ENCODE results near the gene FASLG.
"Not testable (repeated sequence)": the region's sequence is repeated elsewhere in the genome, so short reads cannot be mapped to it uniquely, and the experiment has no call there.

Gene FASLG

DNA sequence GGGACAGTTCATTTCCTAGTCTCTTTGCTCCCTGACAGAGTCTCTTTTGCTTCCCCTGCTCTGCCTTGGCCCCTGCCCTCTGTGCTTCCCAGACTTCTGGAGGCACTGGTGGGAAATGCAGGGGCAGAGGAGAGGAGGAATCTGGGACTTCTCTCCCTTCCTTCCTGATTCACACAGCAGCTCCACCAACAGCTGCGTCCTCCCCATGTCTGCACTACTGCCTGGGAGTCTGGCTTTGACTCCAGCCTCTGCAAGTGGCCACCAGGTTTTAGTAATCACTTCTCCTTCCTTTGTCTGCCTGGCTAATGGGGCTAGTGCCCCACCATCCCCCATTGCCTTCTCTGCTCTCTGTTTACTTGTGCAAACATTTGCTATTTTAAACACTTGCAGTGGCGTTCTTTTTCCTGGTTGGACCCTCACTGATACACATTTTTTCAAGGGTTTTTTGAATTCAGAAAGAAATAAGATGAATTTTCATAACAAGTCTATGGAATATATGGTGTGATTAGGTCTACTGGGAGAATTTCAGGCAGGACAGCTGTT lies 21.9 kb downstream of the FASLG start:
- DNase-seq (ENCODE audit: low read depth in 2 of 3, low spot score in 1 of 3) = no peak

DNA sequence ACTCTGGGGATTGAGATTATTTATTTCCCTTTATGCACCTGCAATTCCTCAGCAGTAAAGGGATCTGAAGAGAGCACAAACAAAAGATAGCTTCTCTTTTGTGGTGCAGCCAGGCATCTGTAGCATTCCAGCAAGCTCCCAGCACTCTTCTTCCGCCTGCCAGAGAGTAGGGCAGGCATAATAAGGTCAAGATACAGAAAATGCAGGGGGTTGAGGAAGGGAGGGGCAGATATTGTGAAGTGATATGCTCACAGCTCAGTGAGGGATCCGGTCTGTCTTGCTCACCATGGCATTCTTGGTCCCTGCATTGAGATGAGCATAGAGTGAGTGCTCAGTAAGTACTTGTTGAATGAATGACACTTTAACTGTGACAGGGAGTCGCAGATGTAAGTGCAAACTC lies 23.9 kb downstream of the FASLG start:
- DNase-seq (ENCODE audit: low read depth in 2 of 3, low spot score in 1 of 3) = no peak

DNA sequence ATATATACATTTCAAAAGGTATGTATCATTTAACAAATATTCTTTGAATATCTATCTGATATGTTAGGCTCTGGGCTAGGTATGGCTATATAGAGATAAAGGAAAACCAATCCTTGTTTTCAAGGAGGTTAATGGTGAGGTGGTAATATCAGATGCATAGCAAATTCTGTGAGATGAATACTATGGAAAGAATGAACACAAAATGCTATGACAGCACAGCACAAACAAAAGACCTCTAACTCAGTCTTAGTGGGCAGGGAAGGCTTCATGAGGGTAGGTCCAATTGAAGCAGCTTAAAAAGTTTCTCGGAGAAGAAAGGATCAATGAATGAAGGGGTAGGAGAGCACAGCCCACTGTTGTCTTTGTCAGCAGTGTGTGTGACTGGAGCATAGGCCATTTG lies 27.2 kb downstream of the FASLG start:
- no peak for DNase-seq (ENCODE audit: low read depth in 2 of 3, low spot score in 1 of 3)

DNA sequence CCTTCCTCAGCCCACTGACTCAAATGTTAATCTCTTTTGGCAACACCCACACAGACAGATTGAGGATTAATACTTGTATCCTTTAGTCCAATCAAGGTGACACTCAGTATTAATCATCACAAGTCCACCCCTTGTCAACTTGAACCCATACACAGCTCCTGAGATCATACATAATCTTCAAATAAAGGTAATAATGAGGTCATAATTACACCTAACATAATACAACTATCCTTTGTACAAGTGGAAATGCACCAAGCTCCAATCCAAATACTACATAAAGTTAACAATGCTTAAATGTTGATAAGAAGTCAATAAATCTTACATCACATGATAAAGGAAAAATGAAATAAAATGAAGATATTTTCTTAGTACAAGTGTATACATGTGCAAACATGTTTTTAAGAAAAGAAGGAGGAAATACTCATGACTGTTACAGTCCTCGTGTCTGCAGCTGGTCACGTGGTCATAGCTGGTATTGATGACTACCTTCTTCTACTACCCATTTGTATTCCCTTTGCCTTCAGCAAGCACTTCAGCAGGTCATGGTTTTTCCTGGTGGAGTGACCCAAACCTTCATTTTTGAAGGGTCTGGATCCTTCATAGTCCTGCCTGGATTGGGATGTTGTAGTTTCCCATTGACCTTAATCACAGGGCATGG lies 29.7 kb downstream of the FASLG start:
- DNase-seq (ENCODE audit: low read depth in 2 of 3, low spot score in 1 of 3) = not testable (repeated sequence)

DNA sequence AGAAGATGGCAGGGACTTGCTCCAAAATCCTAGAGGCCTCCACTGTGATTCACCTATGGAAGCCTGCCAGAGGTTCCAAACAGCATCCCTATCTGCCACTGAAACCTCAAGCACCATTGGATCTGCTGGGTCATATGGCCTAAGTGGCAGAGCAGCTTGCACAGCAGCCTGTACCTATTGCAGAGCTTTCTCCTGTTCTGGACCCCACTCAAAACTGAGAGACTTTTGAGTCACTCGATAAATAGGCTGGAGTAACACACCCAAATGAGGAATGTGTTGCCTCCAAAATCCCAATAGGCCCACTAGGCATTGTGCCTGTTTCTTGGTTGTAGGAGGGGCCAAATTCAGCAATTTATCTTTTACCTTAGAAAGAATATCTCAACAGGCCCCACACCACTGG lies 32.0 kb downstream of the FASLG start:
- not testable (repeated sequence) for DNase-seq (ENCODE audit: low read depth in 2 of 3, low spot score in 1 of 3)

DNA sequence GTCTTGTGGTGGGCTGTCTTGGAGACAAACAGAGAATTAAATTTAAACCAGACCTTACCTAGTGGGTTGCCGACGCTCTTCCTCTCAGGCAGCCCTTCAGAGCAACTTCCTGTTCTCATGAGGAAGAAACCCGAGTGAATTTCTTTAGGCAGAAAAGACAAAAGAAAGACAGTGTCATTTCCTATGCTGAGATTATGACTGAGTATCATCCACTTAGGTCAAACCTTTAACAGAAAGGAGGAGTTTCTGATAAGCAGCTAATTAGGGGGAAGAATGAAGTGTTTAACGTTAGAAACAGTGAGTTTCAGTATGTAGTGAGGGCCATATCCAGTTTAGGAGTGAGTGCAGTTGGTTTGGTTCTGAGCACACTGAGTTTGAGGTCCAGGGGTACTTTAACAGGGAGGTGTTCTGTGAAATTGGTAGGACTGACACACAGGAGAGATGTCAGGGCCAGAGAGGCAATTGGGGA lies 38.7 kb downstream of the FASLG start:
- DNase-seq (ENCODE audit: low read depth in 2 of 3, low spot score in 1 of 3) = no peak

DNA sequence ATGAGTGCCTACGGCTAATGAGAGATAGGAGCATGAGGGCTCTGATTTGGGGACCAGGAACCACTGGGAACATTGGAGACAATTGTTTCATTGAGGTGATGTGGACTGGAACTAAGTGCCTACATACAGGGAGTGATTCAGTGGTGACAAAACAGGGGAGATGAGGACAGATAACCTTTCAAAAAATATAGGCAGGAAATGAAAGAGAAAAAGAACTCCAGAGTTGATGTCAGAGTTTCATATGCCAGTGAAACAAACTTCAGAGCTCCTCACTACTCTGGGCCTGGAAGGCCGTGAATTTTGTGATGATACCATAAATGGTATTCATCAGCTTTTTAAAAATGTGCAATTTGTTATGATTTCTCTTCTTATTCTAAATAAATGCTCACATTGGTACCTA lies 39.3 kb downstream of the FASLG start:
- no peak for DNase-seq (ENCODE audit: low read depth in 2 of 3, low spot score in 1 of 3)

DNA sequence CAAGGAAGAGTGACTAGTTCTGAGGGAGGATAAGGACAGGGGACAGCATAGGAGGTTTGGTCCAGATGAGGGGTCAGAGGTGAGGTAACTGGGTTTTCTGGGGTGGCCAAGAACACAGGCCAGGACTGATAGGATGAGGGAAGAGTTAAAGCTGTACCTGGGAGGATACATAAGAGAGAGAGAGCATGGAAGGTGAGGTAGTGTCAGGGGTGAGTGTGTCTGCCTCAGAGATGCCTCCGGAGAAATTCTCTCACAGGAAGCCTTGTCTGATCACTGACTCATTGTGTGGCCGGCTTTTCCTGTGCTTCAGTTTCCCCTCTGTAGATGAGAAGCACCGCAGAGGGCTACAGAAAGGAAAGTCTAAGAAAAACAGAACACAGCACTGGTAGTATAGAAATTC lies 40.2 kb downstream of the FASLG start:
- peak; percentile 62 to 73 (median 65) for DNase-seq (ENCODE audit: low read depth in 2 of 3, low spot score in 1 of 3)

DNA sequence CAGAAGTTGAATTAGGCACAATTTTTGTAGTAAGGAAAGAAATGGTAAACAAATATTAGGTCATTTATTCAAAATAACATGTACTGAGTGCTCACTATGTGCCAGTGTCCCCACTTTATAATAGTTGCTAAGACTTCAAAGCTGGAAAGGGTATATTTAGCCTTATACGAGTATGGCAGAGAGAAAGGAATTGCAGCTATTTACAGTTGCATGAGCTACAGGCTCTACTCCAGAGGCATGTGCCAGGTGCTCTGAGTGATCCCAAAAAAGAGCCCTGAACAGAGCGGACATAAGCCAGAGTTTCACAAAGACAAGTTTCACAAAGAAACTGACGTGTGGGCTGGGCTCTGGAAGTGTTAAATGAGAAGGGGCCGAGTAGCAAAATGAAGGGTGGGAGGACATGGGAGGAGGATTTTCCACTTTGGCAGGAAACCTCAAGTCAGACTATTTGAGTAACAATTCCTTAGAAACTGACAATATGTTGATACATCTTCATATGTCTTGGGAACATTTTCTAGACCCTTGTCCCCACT lies 40.9 kb downstream of the FASLG start:
- DNase-seq (ENCODE audit: low read depth in 2 of 3, low spot score in 1 of 3) = no peak

DNA sequence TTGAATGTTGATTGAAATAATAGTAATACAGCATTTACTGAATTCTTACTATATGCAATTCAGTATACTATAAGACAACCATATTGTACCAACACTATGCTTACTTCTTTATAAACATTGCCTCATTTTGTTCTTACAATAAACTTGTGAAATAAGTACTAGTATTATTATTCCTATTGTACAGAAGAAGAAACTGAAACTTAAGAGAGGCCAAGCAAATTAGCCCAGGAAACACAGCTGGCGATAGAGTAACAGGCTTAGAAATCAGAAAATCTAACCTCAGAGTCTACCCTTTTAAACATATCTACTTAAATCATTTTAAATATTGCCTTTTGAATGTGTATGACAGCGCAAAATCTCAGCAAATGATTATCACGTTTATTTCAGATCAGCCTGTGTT lies 41.7 kb downstream of the FASLG start:
- DNase-seq (ENCODE audit: low read depth in 2 of 3, low spot score in 1 of 3) = no peak

DNA sequence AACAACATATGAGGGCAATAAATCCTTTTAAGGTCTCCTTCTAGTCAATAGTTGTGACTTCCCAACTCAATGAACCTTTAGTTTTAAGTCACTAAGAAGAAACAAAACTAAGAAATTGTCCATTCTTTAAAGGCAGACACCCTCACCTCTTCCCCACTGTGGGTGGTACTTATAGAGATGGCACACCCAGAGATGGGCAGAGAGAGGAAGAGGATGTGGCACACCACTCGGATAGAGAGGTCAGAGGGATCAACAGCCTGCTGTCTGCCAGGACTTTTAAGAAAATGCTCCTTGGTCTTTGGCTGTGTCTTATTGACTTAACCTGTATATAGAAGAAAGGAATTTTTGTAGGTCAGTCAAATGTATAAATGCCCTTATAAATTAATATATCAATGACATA lies 45.1 kb downstream of the FASLG start:
- DNase-seq (ENCODE audit: low read depth in 2 of 3, low spot score in 1 of 3) = no peak

DNA sequence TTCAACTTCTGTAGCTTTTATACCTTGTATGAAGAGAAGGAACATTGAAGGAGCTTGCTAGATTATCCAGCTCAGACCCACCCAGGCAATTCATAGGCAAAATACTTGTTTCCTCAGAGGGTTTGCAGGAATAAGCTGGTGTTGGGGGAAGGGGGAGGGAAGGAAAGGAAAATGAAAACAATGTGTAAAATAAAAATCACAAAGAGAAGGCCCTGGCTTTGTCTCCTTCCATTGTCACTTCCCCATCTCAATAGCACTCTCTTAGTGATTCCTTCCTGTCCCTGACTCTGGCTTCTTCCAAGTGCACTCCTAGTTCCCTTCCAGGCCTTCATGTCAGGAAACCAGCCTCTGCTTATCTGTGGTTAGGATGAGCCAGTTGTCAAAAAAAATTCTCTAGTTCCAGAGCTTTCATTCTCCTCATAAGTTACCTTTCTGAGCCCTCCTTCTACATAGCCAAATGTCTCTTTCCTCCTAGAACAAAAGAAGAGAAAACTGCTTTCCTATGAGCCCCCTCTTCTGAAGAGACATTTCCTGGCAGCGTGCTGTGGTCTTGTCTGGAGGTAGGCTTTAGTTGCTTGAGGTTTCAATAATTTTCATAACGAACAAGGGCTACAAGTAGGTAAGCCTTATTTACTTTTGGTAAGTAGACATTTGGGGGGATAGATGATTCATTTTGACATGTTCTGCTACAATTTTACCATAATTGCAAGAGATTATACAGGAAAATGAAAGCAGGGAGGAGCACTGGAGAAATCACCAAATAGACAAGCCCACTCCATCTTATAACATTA lies 45.7 kb downstream of the FASLG start:
- no peak for DNase-seq (ENCODE audit: low read depth in 2 of 3, low spot score in 1 of 3)

DNA sequence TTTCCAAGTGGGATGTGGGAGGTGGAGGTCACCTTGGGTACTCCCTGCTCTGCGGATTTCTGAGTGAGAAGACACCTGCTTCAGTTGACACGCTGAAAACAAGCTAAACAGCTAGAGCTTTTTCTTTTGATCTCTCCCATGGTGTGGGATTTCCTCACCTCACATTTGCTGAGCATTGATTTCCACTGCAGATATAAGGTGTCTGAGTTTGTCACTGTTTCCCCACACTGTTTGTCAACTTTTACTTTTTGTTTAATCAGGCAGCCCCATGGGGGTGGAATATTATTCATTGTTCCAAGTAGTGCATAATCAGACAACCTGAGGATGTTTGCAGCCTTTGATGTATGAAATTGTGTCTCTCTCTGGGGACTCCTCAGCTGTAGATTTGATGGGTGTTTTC lies 49.5 kb downstream of the FASLG start:
- peak in 2 of 3 donors; percentile 24 to 48 for DNase-seq (ENCODE audit: low read depth in 2 of 3, low spot score in 1 of 3)

DNA sequence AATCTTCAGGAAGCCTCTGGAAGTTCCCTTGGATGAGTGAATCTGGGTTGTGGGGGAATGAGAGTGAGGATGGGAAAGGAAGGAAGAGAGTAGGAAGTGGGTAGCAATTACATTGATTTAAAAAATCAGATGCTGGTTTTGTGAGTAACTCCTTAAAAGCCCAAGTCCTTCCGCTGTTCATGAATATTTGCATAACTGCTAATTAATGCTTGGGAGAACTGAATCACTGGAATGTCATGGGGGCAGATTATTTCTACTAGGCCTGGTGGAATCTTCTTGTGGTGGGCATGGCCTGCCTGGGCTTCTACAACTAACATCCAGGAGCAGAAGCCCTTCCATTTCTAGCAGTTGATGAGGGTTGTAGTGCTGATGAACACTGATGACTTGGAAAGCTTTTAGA lies 52.7 kb downstream of the FASLG start:
- no peak for DNase-seq (ENCODE audit: low read depth in 2 of 3, low spot score in 1 of 3)

DNA sequence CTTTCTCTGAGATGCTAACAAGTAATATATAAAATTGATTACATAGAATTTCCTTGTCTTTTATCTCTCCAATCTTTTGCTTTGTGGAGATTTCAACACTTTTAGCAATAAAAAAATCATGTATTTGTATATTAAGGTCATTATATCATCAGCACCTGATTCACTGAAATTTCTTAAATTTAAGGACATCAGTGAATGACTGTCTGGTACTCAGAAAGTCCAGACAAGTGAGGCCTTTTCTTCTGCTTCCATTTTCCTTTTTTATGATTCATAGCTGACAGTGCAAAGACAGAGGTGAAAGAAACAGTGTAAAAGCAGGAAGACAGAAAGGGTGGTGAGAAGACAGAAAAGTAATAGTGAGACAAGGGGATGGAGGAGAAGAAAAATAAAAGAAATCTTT lies 54.6 kb downstream of the FASLG start:
- DNase-seq (ENCODE audit: low read depth in 2 of 3, low spot score in 1 of 3) = no peak
